Upper lobe of right lung (tissue), 1 donor: ENCODE data around the gene G3BP2. TPM values are rescaled to one million over a fixed set of nuclear protein-coding genes. Genes with fewer than 3 reads are reported as not detected.
A peak's percentile ranks its signal among the peaks of the same experiment; 100 is the strongest.

Source experiments
- ATAC-seq: fragments of 200-7000 bp; cut with Tn5 transposase; one replicate; pipeline ENCODE4 v1.9.1; 2020; ENCODE audit warnings: mild to moderate bottlenecking, moderate library complexity
- DNase-seq: peaks from one replicate; pipeline ENCODE4 v3.0.0-alpha.2; 2020
- H3K27ac ChIP-seq: fragments of 200-600 bp; one replicate; pipeline ENCODE4 v1.8.0; 2022
- H3K27me3 ChIP-seq: fragments of 200-600 bp; one replicate; pipeline ENCODE4 v1.8.0; 2022; ENCODE audit warnings: mild to moderate bottlenecking
- H3K36me3 ChIP-seq: fragments of 200-600 bp; one replicate; pipeline ENCODE4 v1.8.0; 2022
- H3K4me1 ChIP-seq: fragments of 200-600 bp; one replicate; pipeline ENCODE4 v1.8.0; 2022
- H3K4me3 ChIP-seq: fragments of 200-600 bp; one replicate; pipeline ENCODE4 v1.8.0; 2022; ENCODE audit warnings: mild to moderate bottlenecking
- H3K9me3 ChIP-seq: fragments of 200-600 bp; one replicate; pipeline ENCODE4 v1.8.0; 2022
- intact Hi-C: fragments of 100-400 bp; cut with DNase I; formaldehyde crosslinking; loops from one replicate; pipeline ENCODE4 v1.11.0; 2022
- total RNA-seq: library from RNA; stranded (reverse); fragmentation: NEBNext Ultra II Directional; extraction: Animal tissue kit (Norgen Biotek cat#: 25700); gene quantifications from one replicate; pipeline ENCODE4 v1.2.1, GENCODE V29; 2021
- TF ChIP-seq, protein P1 (sequence below): fragments of 200-600 bp; IDR thresholded peaks from one replicate; pipeline ENCODE4 v1.8.0; 2022; ENCODE audit warnings: antibody characterized with exemption
- donor health status: DM: no; HTN: yes; CAD: no; lungs with severe emphysema.

The G3BP2 gene
- total RNA-seq, 1 donor from 2014 or later = 102 TPM

DNA sequence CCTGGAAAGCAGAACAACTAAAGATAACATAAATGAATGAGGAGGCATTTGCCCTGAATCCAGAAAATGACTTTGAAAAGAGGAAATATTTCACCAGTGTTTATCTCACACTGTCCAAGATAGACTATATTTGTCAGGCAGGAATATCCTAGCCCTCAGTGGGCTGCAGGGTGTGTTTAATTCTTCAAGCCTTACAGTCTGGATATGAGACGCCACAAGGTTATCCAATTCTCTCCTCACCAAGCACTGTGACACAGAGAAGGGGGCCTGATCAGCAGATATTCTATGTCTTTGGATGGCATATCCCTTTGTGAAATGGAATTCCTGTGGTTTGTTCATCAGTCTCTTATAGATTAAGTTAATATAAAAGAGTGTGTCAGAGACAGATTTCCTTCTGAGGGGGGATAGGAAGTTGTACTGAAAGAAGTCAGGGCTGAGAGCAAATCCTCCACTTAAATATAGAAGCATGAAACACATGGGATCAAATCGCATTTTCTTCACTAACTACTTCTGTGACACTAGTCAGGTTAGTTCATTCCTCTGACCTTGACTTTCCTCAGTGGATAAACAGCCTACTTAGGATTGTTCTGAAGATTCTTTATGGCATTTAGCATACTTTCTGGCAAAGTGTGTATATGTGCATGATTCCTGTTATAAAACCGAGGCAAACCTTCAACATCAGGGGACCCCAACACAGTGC lies 6.8 kb upstream of the G3BP2 start:
- H3K27me3 ChIP-seq = no peaks in the 10 kb centered on the region
- H3K4me1 ChIP-seq = no peaks in the 10 kb centered on the region
- no peaks in the 10 kb centered on the region for H3K9me3 ChIP-seq
- no peak overlapping the region for H3K4me3 ChIP-seq
- H3K27ac ChIP-seq = no peak overlapping the region
- no peaks in the 10 kb centered on the region for H3K36me3 ChIP-seq
- no peak for ATAC-seq
- DNase-seq = no peak
- TF ChIP-seq, protein P1, sequence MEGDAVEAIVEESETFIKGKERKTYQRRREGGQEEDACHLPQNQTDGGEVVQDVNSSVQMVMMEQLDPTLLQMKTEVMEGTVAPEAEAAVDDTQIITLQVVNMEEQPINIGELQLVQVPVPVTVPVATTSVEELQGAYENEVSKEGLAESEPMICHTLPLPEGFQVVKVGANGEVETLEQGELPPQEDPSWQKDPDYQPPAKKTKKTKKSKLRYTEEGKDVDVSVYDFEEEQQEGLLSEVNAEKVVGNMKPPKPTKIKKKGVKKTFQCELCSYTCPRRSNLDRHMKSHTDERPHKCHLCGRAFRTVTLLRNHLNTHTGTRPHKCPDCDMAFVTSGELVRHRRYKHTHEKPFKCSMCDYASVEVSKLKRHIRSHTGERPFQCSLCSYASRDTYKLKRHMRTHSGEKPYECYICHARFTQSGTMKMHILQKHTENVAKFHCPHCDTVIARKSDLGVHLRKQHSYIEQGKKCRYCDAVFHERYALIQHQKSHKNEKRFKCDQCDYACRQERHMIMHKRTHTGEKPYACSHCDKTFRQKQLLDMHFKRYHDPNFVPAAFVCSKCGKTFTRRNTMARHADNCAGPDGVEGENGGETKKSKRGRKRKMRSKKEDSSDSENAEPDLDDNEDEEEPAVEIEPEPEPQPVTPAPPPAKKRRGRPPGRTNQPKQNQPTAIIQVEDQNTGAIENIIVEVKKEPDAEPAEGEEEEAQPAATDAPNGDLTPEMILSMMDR = no peak
- intact Hi-C loops = no loop called here

DNA sequence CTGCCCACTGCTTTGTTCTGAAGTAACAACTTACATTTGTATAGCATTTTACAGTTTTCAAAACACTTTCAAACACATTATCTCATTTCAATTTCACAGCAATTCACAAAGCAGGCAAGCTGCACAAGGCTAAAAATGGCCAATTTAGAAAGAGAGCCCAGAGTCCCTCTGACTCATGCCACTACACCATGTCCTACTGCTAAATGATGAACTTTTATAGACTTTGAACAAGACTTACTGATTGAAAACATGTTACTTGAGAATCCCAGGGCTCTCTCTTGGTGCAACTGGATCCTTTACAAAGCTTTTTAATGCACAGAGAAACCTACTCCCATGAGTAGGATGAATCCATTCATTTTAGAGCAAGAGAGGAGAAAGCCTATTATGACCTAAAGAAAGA lies 5.8 kb upstream of the G3BP2 start:
- peaks cover 4% of the 10 kb centered on the region for H3K4me1 ChIP-seq
- H3K36me3 ChIP-seq = no peaks in the 10 kb centered on the region
- DNase-seq (no peak), ATAC-seq (no peak)
- TF ChIP-seq, protein P1 = no peak
- intact Hi-C loops = no loop called here
- no peak overlapping the region for H3K27ac ChIP-seq
- no peaks in the 10 kb centered on the region for H3K9me3 ChIP-seq
- no peak overlapping the region for H3K4me3 ChIP-seq
- H3K27me3 ChIP-seq = no peaks in the 10 kb centered on the region

DNA sequence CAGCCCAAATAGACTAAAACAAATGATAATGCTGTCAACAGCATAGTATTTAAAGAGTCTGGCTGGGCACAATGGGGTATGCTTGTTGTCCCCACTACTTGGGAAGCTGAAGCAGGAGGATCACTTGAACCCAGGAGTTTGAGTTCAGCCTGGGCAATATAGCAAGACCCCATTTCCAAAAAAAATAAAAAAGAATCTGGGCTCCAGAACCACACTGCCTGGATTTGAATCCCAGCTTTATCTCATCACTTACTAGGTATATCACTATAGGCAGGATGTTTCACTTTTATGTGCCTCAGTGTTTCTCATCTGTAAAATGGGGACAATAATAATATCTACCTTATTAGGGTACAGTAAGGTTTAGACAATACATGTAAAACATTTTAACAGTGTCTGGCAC lies 5.3 kb upstream of the G3BP2 start:
- TF ChIP-seq, protein P1 = no peak
- Histone ChIP-seq H3K27ac (no peak overlapping the region), H3K9me3 (no peaks in the 10 kb centered on the region), H3K36me3 (no peaks in the 10 kb centered on the region), H3K4me1 (peaks cover 7% of the 10 kb centered on the region), H3K27me3 (no peaks in the 10 kb centered on the region), H3K4me3 (no peak overlapping the region)
- ATAC-seq (no peak), DNase-seq (no peak)
- intact Hi-C loops = no loop called here

DNA sequence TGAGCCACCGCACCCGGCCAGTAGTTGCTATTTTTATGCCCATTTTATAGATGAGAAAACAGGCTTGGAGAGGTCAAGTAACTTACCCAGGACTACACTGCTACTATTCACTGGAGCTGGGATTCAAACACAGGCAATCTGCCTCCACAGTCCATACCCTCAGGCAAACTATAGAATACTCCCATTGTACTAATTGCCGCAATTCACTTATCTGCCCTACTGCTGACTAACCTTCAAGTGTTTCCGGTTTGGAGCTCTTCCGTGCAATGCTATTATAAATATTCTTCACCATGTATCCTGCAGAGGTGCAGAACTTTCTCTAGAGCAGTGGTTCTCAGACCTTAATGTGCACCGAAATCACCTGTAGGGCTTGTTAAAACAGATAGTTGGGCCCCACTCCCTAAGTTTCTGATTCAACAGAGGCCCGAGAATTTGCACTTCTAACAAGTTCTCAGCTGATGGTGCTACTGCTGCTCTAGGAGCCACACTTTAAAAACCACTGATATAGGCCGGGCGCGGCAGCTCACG lies 1.9 kb upstream of the G3BP2 start:
- ATAC-seq (no peak), DNase-seq (no peak)
- Histone ChIP-seq H3K4me1 (peaks cover 24% of the 10 kb centered on the region), H3K9me3 (no peaks in the 10 kb centered on the region), H3K27me3 (no peaks in the 10 kb centered on the region), H3K36me3 (no peaks in the 10 kb centered on the region), H3K4me3 (no peak overlapping the region), H3K27ac (no peak overlapping the region)
- intact Hi-C loops = no loop called here
- TF ChIP-seq, protein P1 = no peak

DNA sequence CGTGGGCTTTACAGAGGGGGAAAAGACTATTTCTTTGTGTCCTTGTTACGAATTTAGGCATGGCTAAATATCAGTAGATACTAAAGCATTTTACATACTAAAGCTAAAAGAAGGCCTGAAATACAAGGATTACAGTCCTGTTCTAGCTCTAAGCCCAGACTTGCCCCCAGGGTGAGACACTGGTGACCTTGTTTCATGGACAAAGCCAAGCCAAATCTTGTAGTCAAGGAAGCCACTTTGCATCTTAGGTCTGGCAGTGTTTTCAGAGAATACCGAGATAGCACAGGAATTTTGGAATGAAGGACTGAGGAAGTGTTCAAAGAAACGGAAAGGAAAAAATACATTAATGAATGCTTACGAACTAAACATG lies 733 bp upstream of the G3BP2 start:
- Histone ChIP-seq H3K27me3 (no peaks in the 10 kb centered on the region), H3K27ac (peak overlapping the region; percentile 92), H3K4me1 (peaks cover 27% of the 10 kb centered on the region), H3K36me3 (no peaks in the 10 kb centered on the region), H3K4me3 (peak overlapping the region; percentile 99), H3K9me3 (no peaks in the 10 kb centered on the region)
- no peak for DNase-seq
- TF ChIP-seq, protein P1 = no peak
- intact Hi-C loops = no loop called here
- no peak for ATAC-seq
